A549 treated with AZD2906 at 1 μM for 4 hours (cell line): ENCODE measurements around the gene GAGE2A. TPM values are rescaled to one million over a fixed set of nuclear protein-coding genes. Genes with fewer than 3 reads are reported as not detected.

ENCODE experiments used
- total RNA-seq: library from RNA; stranded (reverse); fragments of 200-300 nt; extraction: Qiagen RNA extraction; gene quantifications from 5 replicates; pipeline ENCODE4 v1.2.3, GENCODE V29; 2022

GAGE2A gene, protein sequence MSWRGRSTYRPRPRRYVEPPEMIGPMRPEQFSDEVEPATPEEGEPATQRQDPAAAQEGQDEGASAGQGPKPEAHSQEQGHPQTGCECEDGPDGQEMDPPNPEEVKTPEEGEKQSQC
- total RNA-seq = not detected in 5 replicates

DNA sequence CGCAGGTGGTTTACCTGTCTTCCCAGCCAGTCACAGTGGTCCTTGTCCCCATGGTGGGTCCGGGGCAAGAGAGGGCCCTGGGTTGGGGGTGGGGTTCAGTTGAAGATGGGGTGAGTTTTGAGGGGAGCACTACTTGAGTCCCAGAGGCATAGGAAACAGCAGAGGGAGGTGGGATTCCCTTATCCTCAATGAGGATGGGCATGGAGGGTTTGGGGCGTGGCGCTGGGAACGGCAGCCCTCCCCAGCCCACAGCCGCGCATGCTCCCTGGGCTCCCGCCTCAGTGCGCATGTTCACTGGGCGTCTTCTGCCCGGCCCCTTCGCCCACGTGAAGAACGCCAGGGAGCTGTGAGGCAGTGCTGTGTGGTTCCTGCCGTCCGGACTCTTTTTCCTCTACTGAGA lies at the start of gene GAGE2A:
Gene GAGE2A, plus strand, starts transcription at position 301 of the 400 bp plus-strand sequence. CDS start 1,155 bp downstream, outside the sequence.

DNA sequence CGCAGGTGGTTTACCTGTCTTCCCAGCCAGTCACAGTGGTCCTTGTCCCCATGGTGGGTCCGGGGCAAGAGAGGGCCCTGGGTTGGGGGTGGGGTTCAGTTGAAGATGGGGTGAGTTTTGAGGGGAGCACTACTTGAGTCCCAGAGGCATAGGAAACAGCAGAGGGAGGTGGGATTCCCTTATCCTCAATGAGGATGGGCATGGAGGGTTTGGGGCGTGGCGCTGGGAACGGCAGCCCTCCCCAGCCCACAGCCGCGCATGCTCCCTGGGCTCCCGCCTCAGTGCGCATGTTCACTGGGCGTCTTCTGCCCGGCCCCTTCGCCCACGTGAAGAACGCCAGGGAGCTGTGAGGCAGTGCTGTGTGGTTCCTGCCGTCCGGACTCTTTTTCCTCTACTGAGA lies 47.9 kb upstream of the GAGE2A start, which contains the start of gene GAGE12D:
Gene GAGE12D, plus strand, starts transcription at position 301 of the 400 bp plus-strand sequence. CDS start 1,155 bp downstream, outside the sequence.

DNA sequence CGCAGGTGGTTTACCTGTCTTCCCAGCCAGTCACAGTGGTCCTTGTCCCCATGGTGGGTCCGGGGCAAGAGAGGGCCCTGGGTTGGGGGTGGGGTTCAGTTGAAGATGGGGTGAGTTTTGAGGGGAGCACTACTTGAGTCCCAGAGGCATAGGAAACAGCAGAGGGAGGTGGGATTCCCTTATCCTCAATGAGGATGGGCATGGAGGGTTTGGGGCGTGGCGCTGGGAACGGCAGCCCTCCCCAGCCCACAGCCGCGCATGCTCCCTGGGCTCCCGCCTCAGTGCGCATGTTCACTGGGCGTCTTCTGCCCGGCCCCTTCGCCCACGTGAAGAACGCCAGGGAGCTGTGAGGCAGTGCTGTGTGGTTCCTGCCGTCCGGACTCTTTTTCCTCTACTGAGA lies 38.3 kb upstream of the GAGE2A start, which contains the start of gene GAGE12E:
Gene GAGE12E, plus strand, starts transcription at position 301 of the 400 bp plus-strand sequence. CDS start 1,155 bp downstream, outside the sequence.

DNA sequence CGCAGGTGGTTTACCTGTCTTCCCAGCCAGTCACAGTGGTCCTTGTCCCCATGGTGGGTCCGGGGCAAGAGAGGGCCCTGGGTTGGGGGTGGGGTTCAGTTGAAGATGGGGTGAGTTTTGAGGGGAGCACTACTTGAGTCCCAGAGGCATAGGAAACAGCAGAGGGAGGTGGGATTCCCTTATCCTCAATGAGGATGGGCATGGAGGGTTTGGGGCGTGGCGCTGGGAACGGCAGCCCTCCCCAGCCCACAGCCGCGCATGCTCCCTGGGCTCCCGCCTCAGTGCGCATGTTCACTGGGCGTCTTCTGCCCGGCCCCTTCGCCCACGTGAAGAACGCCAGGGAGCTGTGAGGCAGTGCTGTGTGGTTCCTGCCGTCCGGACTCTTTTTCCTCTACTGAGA lies 28.8 kb upstream of the GAGE2A start, which contains the start of gene GAGE12F:
Gene GAGE12F, plus strand, starts transcription at position 301 of the 400 bp plus-strand sequence. CDS start 1,155 bp downstream, outside the sequence.

DNA sequence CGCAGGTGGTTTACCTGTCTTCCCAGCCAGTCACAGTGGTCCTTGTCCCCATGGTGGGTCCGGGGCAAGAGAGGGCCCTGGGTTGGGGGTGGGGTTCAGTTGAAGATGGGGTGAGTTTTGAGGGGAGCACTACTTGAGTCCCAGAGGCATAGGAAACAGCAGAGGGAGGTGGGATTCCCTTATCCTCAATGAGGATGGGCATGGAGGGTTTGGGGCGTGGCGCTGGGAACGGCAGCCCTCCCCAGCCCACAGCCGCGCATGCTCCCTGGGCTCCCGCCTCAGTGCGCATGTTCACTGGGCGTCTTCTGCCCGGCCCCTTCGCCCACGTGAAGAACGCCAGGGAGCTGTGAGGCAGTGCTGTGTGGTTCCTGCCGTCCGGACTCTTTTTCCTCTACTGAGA lies 19.2 kb upstream of the GAGE2A start, which contains the start of gene GAGE12G:
Gene GAGE12G, plus strand, starts transcription at position 301 of the 400 bp plus-strand sequence. CDS start 1,155 bp downstream, outside the sequence.

DNA sequence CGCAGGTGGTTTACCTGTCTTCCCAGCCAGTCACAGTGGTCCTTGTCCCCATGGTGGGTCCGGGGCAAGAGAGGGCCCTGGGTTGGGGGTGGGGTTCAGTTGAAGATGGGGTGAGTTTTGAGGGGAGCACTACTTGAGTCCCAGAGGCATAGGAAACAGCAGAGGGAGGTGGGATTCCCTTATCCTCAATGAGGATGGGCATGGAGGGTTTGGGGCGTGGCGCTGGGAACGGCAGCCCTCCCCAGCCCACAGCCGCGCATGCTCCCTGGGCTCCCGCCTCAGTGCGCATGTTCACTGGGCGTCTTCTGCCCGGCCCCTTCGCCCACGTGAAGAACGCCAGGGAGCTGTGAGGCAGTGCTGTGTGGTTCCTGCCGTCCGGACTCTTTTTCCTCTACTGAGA lies 9.6 kb upstream of the GAGE2A start, which contains the start of gene GAGE12H:
Gene GAGE12H, plus strand, starts transcription at position 301 of the 400 bp plus-strand sequence. CDS start 1,155 bp downstream, outside the sequence.

DNA sequence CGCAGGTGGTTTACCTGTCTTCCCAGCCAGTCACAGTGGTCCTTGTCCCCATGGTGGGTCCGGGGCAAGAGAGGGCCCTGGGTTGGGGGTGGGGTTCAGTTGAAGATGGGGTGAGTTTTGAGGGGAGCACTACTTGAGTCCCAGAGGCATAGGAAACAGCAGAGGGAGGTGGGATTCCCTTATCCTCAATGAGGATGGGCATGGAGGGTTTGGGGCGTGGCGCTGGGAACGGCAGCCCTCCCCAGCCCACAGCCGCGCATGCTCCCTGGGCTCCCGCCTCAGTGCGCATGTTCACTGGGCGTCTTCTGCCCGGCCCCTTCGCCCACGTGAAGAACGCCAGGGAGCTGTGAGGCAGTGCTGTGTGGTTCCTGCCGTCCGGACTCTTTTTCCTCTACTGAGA lies 9.4 kb downstream of the GAGE2A start, which contains the start of gene GAGE1:
Gene GAGE1, plus strand, starts transcription at position 301 of the 400 bp plus-strand sequence. CDS start 1,155 bp downstream, outside the sequence.

Other genes with a start within 250 kb of the GAGE2A start
- gene GAGE12C, start 57.3 kb upstream of the GAGE2A start, total RNA-seq = not detected in 5 replicates
- gene GAGE12D, start 47.8 kb upstream of the GAGE2A start, total RNA-seq = not detected in 5 replicates
- not detected in 5 replicates for gene GAGE12E, start 38.2 kb upstream of the GAGE2A start, total RNA-seq
- not detected in 5 replicates for gene GAGE12F, start 28.7 kb upstream of the GAGE2A start, total RNA-seq
- not detected in 5 replicates for gene GAGE12G, start 19.1 kb upstream of the GAGE2A start, total RNA-seq
- not detected in 5 replicates for gene GAGE12H, start 9.5 kb upstream of the GAGE2A start, total RNA-seq
- gene GAGE1, start 9.5 kb downstream of the GAGE2A start, total RNA-seq = not detected in 5 replicates
- 0.26 to 0.29 TPM in 2 of 5 replicates, not detected in the others for gene PAGE1, start 106.5 kb downstream of the GAGE2A start, total RNA-seq
- not detected in 5 replicates for gene PAGE4, start 239.8 kb downstream of the GAGE2A start, total RNA-seq